GM19372 (cell line): Measurements from ENCODE around the gene TBL1X.
A peak's percentile ranks its signal among the peaks of the same experiment; 100 is the strongest.

Source experiments
- ATAC-seq: cut with Tn5 transposase; IDR thresholded peaks from one replicate; pipeline ENCODE4 v1.9.1; 2021; ENCODE audit warnings: mild to moderate bottlenecking, low read depth, moderate library complexity; ENCODE audit not compliant: unreplicated experiment

TBL1X gene

DNA sequence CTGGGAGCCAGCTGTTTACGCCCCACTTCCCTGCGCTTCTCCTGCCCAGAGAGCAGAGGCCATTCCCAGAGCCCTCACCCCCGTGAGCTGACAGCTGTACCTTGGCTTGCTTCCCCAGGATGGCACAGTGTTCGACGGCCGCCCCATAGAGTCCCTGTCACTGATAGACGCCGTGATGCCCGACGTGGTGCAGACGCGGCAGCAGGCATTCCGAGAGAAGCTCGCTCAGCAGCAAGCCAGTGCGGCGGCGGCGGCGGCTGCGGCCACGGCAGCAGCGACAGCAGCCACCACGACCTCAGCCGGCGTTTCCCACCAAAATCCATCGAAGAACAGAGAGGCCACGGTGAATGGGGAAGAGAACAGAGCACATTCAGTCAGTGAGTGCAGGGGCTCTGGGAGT, 223.0 kb downstream of the TBL1X start:
- no peak for ATAC-seq

GRCh38 chrX:9688833-9689232, 224.0 kb downstream of the TBL1X start:
- no peak for ATAC-seq

GRCh38 chrX:9690046-9690445, 225.2 kb downstream of the TBL1X start:
- no peak for ATAC-seq

- ATAC-seq = no peak
Measured at GRCh38 chrX:9693307-9694001, 228.6 kb downstream of the TBL1X start.

- no peak for ATAC-seq
Measured at GRCh38 chrX:9698576-9698975, 233.7 kb downstream of the TBL1X start.

- no peak for ATAC-seq
Measured at GRCh38 chrX:9700555-9700954, 235.7 kb downstream of the TBL1X start.

DNA sequence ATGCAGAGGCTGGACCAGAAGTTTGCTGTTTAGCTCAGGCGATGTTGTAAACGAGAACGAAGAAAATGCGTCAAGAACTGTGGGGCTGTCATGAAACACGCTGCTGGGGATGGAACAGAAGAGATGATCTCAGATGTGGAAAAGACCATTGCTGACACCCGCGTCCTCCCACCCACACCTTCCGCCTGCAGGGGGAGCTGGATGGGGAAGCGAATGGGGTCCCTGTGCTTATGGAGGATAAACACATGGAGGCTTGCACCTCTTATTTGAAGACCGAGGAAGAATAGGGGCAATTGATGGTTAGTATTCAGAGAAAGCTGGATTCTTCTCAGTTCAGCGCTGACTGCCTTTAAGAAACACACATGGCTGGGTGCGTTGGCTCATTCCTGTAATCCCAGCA, 236.9 kb downstream of the TBL1X start:
- no peak for ATAC-seq

GRCh38 chrX:9703406-9703805, 238.5 kb downstream of the TBL1X start:
- no peak for ATAC-seq

- ATAC-seq = no peak
Measured at GRCh38 chrX:9704876-9705465, 240.1 kb downstream of the TBL1X start.

GRCh38 chrX:9706421-9706820, 241.6 kb downstream of the TBL1X start:
- ATAC-seq = no peak

DNA sequence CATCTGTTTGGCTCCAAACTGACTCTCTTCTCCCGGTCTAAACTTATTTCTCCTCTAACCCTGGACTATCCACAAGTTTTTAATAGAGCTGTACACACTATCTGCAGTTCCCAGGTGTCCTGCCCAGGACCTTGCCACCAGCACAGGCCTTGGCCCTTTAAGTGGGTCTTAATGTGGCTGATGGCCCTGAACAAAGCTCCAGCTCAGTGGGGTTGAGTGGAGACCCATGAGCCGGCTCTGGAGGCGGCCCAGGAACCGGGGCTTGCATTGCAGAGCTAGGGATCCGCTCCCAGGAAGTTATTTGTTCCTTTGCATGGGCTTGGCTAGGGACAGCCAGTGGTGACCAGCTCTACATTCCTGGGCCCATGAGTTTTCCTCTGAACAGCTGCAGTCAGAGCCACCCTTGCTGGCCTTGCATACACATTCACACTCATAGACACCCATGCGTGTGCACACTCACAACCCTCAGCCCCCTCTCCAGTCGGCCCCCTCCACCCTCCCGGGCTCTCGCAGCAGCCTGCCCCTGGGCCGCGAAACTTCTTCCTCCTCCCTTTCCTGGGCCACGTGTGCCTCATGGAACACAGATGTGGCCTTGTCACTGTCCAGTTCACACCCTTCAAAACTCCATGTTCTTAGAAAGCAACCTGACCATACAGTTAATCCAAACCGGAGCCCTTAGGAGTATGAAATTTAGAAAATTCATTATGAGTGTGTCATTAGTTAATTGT, 242.6 kb downstream of the TBL1X start:
- ATAC-seq = no peak

- no peak for ATAC-seq
Measured at GRCh38 chrX:9708086-9708485, 243.2 kb downstream of the TBL1X start.

GRCh38 chrX:9708923-9709553, 244.2 kb downstream of the TBL1X start:
- peak; percentile 84 for ATAC-seq

DNA sequence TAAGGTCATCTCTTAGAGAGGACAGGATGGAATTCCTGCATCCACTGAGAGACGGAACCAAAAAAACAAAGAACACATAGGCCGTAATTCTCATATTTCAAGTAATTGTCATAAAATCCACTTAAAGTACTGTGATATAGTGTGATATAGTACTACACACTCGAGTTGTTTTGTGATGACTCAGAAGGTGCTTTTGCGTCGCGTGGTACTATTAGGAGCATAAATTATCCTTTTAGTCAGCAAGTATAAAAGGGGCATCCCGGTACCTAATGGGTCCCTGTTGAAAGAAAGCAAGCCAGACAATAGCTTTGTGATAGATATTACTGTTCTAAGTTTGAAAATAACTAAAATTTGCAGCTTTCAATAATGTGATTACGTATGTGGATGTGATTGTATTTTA, 245.5 kb downstream of the TBL1X start:
- no peak for ATAC-seq

DNA sequence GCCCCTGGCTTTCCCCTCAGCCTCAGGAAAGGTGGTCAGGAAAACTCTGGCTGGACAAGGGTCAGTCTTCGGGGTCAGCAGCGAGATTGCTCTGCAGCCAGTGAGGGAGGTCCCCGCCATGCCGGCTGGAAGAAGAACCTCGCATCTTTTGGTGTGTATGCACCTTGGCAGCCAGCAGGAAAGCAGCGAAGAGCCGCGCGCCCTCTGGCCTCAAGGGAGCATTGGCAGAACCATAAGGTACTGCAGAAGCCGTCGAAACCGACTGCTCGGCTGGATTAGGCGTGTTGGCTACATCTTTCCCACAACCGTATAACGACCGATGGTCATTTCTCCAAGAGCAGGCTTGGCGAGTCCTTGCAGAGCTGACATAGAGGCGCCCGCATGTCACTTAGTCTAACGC, 252.5 kb downstream of the TBL1X start:
- no peak for ATAC-seq

GRCh38 chrX:9724711-9725110, 259.9 kb downstream of the TBL1X start:
- no peak for ATAC-seq

DNA sequence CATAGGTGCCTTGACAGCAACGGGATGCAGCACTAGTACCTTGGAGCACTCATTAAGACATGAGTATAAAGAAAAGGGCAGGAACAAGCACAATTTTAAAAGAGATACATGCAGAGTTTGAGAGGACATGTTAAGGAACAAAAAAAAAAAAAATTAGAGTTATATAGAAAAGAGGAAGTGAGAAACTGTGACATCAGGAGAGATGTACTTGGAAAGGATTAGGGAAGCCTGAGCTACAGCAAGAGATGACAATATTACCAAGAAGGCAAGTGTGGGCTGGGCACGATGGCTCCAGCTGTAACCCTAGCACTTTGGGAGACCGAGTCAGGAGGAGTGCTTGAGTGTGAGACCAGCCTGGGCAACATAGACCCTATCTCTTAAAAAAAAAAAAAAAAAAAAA, 263.4 kb downstream of the TBL1X start:
- no peak for ATAC-seq

DNA sequence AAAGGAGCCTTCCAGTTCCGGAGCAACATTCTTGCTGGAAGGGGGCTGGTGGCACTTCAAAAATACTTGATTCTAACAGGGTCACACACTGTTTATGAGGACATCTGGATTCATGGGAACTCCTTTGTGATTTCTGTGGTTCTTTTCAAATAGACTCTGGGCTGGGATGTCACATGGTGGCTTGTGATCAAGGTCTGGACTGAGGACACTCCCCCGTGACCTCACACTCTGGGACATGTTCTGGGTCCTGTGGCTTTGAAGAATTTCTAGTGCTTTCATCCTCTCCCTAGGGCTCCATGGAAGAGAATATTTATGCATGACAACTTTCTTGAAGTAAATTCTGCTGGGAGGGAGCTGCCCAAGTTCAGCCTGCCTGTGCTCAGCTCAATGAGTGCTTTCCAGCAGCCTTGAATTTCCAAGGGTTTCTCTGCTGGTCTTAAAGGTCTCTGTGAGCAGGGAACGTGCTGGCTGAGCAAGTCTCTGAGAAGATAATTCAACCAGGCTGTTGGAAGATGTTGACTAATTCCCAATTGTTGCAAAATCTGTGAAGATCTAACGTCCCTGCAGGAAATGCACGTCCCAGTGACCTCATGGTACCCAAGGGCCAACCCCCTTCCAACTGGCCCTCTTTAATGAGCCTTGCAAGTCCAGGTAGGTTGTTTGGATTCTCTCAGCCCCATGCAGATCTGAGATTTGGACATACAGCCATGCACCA, 264.5 kb downstream of the TBL1X start:
- ATAC-seq = no peak

DNA sequence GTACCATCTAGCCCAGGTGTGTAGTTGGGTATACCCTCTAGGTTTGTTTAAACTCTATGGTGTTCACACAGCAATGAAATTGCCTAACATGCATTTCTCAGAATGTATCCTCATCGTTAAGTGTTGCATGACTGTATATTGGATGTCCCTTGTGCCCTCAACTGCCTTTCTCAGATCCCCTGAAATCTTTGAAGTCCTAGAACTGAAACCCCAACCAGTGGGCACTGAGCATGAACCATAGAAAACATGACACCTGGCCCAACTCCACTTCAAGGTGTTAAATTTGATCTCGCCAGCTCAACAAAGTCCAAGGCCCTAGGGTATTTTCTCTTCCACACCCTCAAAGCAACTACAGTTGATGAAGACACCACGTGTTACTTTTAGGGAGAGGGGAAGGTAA, 265.2 kb downstream of the TBL1X start:
- ATAC-seq = no peak

- peak; percentile 62 for ATAC-seq
Measured at GRCh38 chrX:9730752-9731151, 265.9 kb downstream of the TBL1X start.

GRCh38 chrX:9737363-9737762, 272.5 kb downstream of the TBL1X start:
- ATAC-seq = no peak
